Anterior cingulate cortex (tissue), 58 donors: ENCODE results near the gene WDFY3.
"Not testable (repeated sequence)": the region's sequence is repeated elsewhere in the genome, so short reads cannot be mapped to it uniquely, and the experiment has no call there.

Experiments used
- DNase-seq, 58 donors: peaks; one replicate each; lab custom pipeline; 2025; lab: John Stamatoyannopoulos, UW

The WDFY3 gene

GRCh38 chr4:84681486-84682274, 284.8 kb downstream of the WDFY3 start:
- DNase-seq, result peak in 10 of 58 donors; percentile 4 to 51 (median 20)

- DNase-seq, result no peak
Observed at GRCh38 chr4:84680956-84681355, 285.5 kb downstream of the WDFY3 start.

DNA sequence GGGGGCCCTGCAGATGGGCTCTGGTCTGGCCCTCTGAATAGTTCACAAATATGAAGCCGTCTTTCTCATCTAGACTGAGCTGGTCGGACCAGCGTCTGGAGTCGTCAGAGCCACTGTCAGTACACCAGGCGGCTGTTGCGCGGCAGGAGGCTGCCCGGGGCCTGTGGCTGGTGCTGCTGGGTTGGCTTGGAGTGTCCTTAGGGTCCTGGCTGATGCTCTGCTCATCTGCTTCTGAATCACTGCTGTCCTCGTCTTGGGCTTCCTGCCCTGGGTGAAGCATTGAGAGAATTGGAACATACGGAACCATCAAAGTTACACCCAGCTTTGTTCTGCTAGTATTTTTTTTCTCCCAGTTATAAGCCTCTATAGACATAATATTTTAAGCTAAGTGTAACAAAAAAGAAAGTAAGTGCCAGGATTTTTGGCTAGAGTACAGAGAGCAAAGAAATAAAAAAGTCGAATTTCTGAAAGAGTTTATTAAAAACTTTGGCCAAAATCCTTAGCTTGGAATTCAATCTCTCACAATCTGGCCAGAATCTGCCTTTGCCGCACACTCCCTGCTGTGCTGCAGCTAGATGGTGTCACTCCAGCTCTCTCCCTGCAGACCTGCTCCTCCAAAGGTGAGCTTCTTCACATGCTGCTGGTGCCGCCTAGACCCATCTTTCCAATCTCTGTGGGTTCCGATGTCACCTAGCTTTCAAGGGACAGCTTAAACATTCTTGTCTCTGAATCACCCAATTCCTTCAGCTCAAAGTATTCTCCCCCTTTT, 287.3 kb downstream of the WDFY3 start:
- DNase-seq, result peak in 9 of 58 donors; percentile 6 to 58 (median 14)

- no peak for DNase-seq
Observed at GRCh38 chr4:84677995-84678394, 288.5 kb downstream of the WDFY3 start.

- no peak for DNase-seq
Observed at GRCh38 chr4:84677093-84677492, 289.4 kb downstream of the WDFY3 start.

- no peak for DNase-seq
Observed at GRCh38 chr4:84673475-84674240, 292.8 kb downstream of the WDFY3 start.

DNA sequence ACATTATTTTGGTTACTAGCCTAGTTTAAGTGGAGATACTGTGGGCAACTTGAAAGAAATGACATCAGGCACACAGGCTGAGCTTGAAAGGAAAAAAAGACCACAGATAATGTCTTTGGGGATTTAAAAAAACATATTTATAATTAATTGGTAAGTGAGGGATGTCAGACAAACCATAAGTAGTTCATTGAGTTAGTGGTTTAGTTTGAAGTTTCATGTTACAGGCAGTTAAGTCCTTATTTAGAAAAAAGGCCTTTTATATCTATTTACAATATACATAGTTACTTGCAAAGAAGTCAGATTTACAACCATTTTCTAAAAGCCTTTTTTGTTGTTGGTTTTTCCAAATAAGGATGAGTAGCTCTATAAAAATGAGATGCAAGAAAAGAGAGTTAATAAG, 294.3 kb downstream of the WDFY3 start:
- no peak for DNase-seq

DNA sequence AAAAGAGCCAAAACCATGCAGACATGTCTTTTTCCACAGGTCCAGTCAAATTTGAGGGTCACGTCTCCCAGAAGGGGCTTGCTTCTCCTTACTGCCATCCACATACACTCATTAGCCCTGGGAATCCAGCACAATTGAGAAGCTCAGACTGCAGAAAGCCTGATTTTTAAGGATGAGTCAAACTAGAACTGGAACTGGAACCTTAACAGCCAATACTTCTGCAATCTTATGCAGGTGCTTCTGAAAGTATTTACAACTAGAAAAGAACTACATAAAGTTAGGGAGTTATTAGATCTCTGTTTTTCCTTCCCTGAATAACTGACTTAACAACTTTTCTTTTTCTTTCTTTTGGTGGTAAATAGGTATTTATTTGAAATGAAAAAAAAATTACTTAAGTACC, 297.3 kb downstream of the WDFY3 start:
- no peak for DNase-seq

DNA sequence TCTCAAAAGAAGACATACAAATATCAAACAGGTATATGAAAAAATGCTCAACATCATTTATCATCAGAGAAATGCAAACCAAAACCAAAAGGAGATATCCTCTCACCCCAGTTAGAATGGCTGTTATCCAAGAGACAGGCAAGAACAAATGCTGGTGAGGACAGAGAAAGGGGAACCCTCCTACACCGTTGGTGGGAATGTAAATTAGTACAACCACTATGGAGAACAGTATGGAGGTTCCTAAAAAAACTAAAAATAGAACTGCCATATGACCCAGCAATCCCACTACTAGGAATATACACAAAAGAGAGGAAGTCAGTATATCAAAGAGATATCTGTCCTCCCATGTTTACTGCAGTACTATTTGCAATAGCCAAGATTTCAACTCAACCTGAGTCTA, 300.1 kb downstream of the WDFY3 start:
- DNase-seq, result no peak

DNA sequence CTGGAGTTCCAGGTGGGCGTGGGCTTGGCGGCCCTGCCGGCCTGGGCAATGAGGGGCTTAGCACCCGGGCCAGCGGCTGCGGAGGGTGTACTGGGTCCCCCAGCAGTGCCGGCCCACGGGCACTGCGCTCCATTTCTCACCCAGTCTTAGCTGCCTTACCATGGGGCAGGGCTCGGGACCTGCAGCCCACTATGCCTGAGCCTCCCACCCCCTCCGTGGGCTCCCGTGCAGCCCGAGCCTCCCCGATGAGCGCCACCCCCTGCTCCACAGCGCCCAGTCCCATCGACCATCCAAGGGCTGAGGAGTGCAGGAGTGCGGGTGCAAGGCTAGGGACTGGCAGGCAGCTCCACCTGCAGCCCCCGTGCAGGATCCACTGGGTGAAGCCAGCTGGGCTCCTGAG, 301.7 kb downstream of the WDFY3 start:
- not testable (repeated sequence) for DNase-seq

GRCh38 chr4:84661191-84661939, 305.1 kb downstream of the WDFY3 start:
- DNase-seq, result no peak

GRCh38 chr4:84660606-84661005, 305.9 kb downstream of the WDFY3 start:
- no peak for DNase-seq

GRCh38 chr4:84652478-84652877, 314.0 kb downstream of the WDFY3 start:
- no peak for DNase-seq

- DNase-seq, result no peak
Observed at GRCh38 chr4:84651499-84651898, 315.0 kb downstream of the WDFY3 start.

DNA sequence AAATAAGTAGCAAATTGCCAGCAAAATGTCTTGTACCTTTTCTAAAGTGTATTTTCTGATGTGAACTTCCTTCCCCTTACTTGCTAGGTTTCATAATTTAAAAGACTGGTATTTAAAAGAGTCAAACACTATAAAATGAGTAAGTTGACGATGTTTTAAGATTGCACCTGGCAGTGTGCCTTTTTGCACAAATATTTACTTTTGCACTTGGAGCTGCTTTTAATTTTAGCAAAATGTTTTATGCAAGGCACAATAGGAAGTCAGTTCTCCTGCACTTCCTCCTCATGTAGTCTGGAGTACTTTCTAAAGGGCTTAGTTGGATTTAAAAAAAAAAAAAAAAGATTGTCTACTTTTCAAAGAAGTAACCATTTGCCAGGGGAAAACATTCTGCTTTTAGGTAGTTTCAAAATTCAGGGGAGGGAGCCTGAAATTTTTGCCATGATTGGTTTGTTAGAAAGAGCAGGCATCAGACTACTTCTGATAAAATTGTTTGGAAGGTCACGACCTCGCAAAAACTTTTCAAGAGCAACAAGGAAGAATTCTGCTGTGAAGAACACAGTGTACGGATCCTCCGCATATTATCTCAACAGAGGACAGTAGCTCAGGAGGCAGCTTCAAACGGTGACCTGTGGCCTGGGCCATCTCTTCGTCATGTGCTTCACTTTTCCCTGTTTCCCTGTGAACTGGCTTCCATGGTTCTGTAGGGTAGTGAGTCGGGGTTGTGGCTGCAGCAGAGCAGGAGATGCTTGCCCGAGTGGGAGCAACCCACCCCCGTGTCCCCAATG, 317.4 kb downstream of the WDFY3 start:
- DNase-seq, result no peak

- DNase-seq, result no peak
Observed at GRCh38 chr4:84648178-84648577, 318.3 kb downstream of the WDFY3 start.

- DNase-seq, result no peak
Observed at GRCh38 chr4:84647312-84647884, 319.1 kb downstream of the WDFY3 start.

- no peak for DNase-seq
Observed at GRCh38 chr4:84644087-84644486, 322.4 kb downstream of the WDFY3 start.

DNA sequence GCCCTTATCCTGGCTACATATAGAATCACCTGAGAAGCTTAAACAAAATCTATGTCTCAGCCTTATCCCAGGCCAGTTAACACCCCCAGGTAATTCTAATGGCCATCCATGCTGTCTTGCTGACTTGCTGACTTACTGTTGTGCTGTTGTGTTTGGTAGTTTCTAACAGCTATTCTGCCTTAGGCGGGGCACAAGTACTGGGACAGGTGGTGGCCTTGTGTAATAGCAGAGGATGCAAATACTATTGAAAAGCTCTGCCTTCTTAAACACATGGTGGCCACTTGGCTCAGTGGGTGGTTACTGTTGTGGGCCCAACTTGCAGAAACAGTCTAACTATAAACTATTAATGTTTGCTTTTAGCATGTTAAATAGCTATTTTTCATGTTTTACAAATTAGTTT, 327.3 kb downstream of the WDFY3 start:
- no peak for DNase-seq
